Activated CD4-positive, alpha-beta T cell treated with anti-CD3 and anti-CD28 coated beads, Interleukin-2, amount 50 U/mL, for 4 hours (primary cell): ENCODE data around the gene GSTM3.
A peak's percentile ranks its signal among the peaks of the same experiment; 100 is the strongest.
"Not testable (repeated sequence)": the region's sequence is repeated elsewhere in the genome, so short reads cannot be mapped to it uniquely, and the experiment has no call there.

Source experiments
- DNase-seq, 2 experiments: peaks; one replicate each; pipeline ENCODE4 v3.0.0-alpha.2; 2020

The GSTM3 gene

DNA sequence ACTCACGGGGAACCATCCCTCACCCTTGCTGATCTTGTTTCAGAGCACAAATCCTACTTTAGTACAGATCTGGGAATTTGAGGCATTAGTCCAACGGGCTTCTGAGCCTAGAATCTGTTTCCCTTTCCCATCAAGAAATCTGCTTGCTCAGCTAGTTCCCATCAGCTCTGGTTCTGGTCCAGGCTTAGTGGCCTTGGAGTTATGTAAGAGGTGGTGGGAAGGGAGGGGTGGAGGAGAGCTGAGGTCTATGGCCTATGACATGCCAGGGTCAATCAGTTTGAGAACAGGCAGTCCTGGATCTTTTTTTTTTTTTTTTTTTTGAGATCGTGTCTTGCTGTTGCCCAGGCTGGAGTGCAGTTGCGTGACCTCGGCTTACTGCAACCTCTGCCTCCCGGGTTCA, 49.1 kb downstream of the GSTM3 start:
- DNase-seq, result no peak

DNA sequence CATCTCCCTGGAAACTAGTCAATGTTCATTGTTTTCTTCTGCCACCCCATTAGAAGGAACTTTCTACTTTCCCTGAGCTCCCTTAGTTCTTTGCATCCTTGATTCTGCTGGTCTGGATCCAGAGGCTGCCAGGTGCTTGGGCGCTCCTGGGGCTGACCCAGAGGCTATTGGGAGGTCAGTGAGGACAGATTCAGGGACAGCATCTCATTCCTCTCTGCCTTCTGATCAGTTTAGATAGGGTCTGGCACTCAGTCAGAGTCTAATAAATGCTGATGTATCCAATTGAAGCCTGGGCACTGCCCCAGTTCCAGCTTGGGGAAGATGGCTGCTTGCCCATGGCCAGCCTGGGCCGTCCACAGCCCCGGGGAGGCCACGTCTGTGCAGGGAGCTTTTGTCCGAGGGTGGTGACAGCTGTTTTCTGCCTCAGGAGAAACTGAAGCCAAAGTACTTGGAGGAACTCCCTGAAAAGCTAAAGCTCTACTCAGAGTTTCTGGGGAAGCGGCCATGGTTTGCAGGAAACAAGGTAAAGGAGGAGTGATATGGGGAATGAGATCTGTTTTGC, 50.9 kb downstream of the GSTM3 start:
- no peak for DNase-seq

DNA sequence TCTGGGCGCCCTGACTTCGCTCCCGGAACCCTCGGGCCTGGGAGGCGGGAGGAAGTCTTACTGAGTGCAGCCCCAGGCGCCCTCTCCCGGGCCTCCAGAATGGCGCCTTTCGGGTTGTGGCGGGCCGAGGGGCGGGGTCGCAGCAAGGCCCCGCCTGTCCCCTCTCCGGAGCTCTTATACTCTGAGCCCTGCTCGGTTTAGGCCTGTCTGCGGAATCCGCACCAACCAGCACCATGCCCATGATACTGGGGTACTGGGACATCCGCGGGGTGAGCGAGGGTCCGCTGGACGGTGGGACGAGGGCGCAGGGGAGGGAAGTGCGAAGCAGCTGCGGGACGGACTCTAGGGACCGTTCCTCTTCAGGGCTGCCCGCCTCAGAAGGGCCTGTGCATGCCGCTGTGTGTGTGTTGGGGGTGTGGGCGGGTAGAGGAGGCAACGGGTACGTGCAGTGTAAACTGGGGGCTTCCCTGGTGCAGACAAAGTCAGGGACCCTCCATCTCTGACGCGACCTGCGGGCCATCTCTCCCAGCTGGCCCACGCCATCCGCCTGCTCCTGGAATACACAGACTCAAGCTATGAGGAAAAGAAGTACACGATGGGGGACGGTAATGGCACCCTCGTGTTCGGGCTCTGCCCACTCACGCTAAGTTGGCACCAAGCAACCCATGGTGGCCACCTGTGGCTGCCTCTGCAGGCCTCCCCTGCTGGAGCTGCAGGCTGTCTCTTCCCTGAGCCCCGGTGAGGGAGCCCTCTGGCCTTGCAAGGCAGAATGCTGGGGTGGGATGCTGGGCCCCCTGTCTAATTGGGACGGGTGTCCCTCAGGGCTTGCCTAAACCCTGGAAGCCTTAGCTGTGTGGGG, 53.0 kb downstream of the GSTM3 start, which contains the start of gene GSTM1:
Gene GSTM1, plus strand, starts transcription at position 177 of the 859 bp plus-strand sequence. Its CDS starts 57 bp downstream, at position 234.
- DNase-seq, result peak; percentile 66 to 67

DNA sequence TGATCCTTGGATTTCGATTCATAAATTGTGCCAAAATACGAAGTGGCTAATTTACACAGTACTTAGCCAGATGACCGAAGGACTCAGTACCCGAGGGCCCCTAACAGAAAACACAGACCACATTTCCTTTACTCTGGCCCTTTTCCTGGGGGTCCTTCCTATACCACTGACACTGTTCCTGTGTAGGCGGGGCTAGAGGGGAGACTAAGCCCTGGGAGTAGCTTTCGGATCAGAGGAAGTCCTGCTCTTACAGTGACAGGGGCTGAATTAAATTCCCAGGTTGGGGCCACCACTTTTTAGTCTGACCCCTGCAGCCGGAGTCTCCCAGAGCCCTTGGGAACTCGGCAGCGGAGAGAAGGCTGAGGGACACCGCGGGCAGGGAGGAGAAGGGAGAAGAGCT, 53.7 kb downstream of the GSTM3 start:
- DNase-seq, result not testable (repeated sequence)

DNA sequence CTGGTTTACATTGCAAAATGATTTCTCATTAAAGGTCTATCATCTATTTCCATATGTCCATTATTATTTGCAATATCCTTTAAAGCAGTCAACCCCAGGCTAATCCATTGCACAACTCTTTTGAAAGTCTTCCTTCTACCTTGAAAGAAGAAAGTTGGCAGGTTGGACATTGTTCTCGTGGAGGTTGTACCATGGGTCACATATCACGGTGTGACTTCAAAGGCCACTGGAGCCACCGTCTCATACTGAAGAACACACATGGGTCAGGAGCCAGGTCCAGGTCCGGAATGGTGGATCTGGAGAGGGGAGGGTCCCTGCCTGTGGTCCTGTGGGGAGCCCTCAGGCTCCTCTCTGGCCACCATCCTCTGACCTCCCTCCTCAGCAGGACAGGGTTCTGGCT, 54.9 kb downstream of the GSTM3 start:
- not testable (repeated sequence) for DNase-seq

DNA sequence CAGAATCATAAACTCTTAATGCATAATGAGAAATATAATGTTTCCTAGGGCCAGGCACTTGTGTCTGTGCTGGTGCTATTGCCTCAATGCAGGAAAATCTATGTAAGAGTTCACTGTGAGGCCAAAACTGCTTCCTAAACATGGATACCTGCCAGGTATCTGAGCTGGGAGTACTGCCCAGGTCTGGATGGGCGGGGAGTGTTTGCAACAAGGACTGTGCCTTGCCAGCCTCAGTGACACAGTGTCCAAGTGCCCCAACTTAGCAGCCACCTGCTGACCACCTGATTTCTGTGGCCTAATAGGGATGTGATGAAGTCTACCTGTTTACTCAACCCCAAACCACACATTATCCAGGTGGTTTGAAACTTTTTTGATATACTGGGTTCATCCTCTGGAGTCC, 55.4 kb downstream of the GSTM3 start:
- not testable (repeated sequence) for DNase-seq

DNA sequence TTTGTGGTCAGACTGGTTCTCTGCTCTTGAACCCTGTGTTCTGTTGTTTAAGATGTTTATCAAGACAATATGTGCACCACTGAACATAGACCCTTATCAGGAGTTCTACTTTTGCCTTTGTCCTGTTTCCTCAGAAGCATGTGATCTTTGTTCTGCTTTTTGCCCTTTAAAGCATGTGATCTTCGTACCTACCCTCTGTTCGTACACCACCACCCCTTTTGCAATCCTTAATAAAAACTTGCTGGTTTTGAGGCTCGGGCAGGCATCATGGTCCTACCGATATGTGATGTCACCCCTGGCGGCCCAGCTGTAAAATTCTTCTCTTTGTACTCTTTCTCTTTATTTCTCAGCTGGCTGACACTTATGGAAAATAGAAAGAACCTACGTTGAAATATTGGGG, 56.1 kb downstream of the GSTM3 start:
- not testable (repeated sequence) for DNase-seq
